K562 (cell line): Measurements from ENCODE around the gene KRT16. TPM values are rescaled to one million over a fixed set of nuclear protein-coding genes. Genes with fewer than 3 reads are reported as not detected.
"Not testable (repeated sequence)": the region's sequence is repeated elsewhere in the genome, so short reads cannot be mapped to it uniquely, and the experiment has no call there.

Experiments used
- ATAC-seq: fragments of 200-7000 bp; cut with Tn5 transposase; 3 replicates; pipeline ENCODE4 v1.9.1; 2020; ENCODE audit warnings: moderate library complexity
- BruUV-seq: library from RNA; stranded (reverse); fragments of 400-500 nt; replicated peaks from 2 replicates; lab custom pipeline; 2021; lab: Mats Ljungman, UMichigan
- CTCF ChIA-PET: fragments of 300-600 bp; formaldehyde crosslinking; extraction: SDS; loops from one replicate; lab custom pipeline; 2021; ENCODE audit warnings: low intra/inter-chr PET ratio; lab: Yijun Ruan, JAX
- POLR2A ChIA-PET: fragments of 300-600, 350-650 bp; sonication (Branson Sonifier 250); formaldehyde crosslinking; extraction: SDS; loops from one replicate; lab custom pipeline; 2021; ENCODE audit warnings: antibody characterized with exemption, inconsistent platforms; lab: Yijun Ruan, JAX
- DNase-seq, 4 experiments: peaks; one replicate each; pipeline versions ENCODE4 v3.0.0 to v3.0.0-alpha.2; 2011 to 2018; ENCODE audit warnings: low spot score in 3 of 4, mixed read lengths in 3 of 4; ENCODE audit errors: extremely low read depth in 1 of 4
- FAIRE-seq: peaks from 2 replicates; lab custom pipeline; 2011; peaks lifted over from hg19 to GRCh38; lab: Jason Lieb, UNC
- H2AFZ ChIP-seq: 2 replicates; pipeline ENCODE4 v1.6.0; 2011; ENCODE audit warnings: low read depth, low read length, control low read depth, inconsistent platforms
- H3K27ac ChIP-seq: fragments of 200-600 bp; 3 replicates; pipeline ENCODE4 v1.8.0; 2011; ENCODE audit warnings: low read depth, mild to moderate bottlenecking, control low read depth, inconsistent platforms, low read length, moderate library complexity, mixed read lengths; ENCODE audit errors: extremely low read depth
- H3K27me3 ChIP-seq, 2 experiments: fragments of 300-600 bp in 1 of 2; 2 replicates in 1 of 2; 3 replicates in 1 of 2; pipeline versions ENCODE4 v1.6.0 to v1.8.0; 2011; ENCODE audit warnings: inconsistent platforms in 2 of 2, low read length in 2 of 2, mild to moderate bottlenecking in 1 of 2, mixed read lengths in 1 of 2, moderate library complexity in 1 of 2; ENCODE audit not compliant: control insufficient read depth in 2 of 2, insufficient read depth in 2 of 2
- H3K36me3 ChIP-seq: fragments of 300-600 bp; 3 replicates; pipeline ENCODE4 v1.8.0; 2011; ENCODE audit warnings: mild to moderate bottlenecking, low read length, inconsistent platforms; ENCODE audit not compliant: control insufficient read depth, insufficient read depth
- H3K4me1 ChIP-seq, 2 experiments: fragments of 200-600 bp in 1 of 2; replicated peaks in 1 of 2; 2 replicates in 1 of 2; 3 replicates in 1 of 2; pipeline versions ENCODE4 v1.5.1 to v1.8.0; 2011; ENCODE audit warnings: inconsistent platforms in 2 of 2, low read length in 2 of 2, mild to moderate bottlenecking in 1 of 2, mixed read lengths in 1 of 2, moderate library complexity in 1 of 2; ENCODE audit not compliant: control insufficient read depth in 2 of 2, insufficient read depth in 2 of 2
- H3K4me2 ChIP-seq: 2 replicates; pipeline ENCODE4 v1.6.1; 2011; ENCODE audit warnings: low read length, control low read depth, inconsistent platforms, mixed read lengths; ENCODE audit not compliant: insufficient read depth
- H3K4me3 ChIP-seq: fragments of 200-600 bp; sonication (generic), shearing (Covaris generic); 2 replicates; pipeline ENCODE4 v1.5.1; 2016; ENCODE audit warnings: control low read depth, inconsistent platforms
- H3K79me2 ChIP-seq: fragments of 200-600 bp; 3 replicates; pipeline ENCODE4 v1.8.0; 2011; ENCODE audit warnings: low read length, inconsistent platforms; ENCODE audit not compliant: control insufficient read depth, insufficient read depth
- H3K9ac ChIP-seq, 2 experiments: 2 replicates each; pipeline versions ENCODE4 v1.6.0 to v1.6.1; 2011; ENCODE audit warnings: low read depth in 2 of 2, low read length in 2 of 2, control low read depth in 1 of 2, inconsistent platforms in 1 of 2, mild to moderate bottlenecking in 1 of 2, mixed read lengths in 1 of 2; ENCODE audit not compliant: insufficient read depth in 1 of 2
- H3K9me1 ChIP-seq: one replicate; pipeline ENCODE4 v1.6.0; 2011; ENCODE audit warnings: inconsistent platforms, mild to moderate bottlenecking, low read length, moderate library complexity; ENCODE audit not compliant: control insufficient read depth, insufficient read depth
- H3K9me3 ChIP-seq: replicated peaks from 2 replicates; pipeline ENCODE4 v1.5.1; 2011; ENCODE audit warnings: low read depth, low read length, inconsistent platforms; ENCODE audit not compliant: control insufficient read depth, insufficient read depth
- H4K20me1 ChIP-seq: replicated peaks from 2 replicates; pipeline ENCODE4 v1.6.1; 2011; ENCODE audit warnings: low read length, inconsistent platforms, mixed read lengths; ENCODE audit not compliant: control insufficient read depth, insufficient read depth
- CTCF ChIP-seq, 3 experiments: IDR thresholded peaks in 2 of 3; conservative IDR thresholded peaks in 1 of 3; 2 replicates each; pipeline ENCODE4 v1.5.1; 2011 to 2012; ENCODE audit warnings: low read length in 3 of 3, mild to moderate bottlenecking in 3 of 3, control low read depth in 2 of 3, improper control_type of control experiment in 1 of 3, inconsistent platforms in 1 of 3, low read depth in 1 of 3, mixed read lengths in 1 of 3, moderate library complexity in 1 of 3; ENCODE audit not compliant: insufficient read depth in 2 of 3
- RAD21 ChIP-seq, 2 experiments: fragments of 250-450 bp in 1 of 2; fragments of 450-650 bp in 1 of 2; sonication (Bioruptor Pico) in 1 of 2; formaldehyde crosslinking in 1 of 2; IDR thresholded peaks in 1 of 2; conservative IDR thresholded peaks in 1 of 2; 2 replicates each; pipeline versions ENCODE4 v1.4.0 to v1.8.0; 2020 to 2022; ENCODE audit warnings: mild to moderate bottlenecking in 2 of 2, moderate library complexity in 1 of 2
- WGBS: fragments of 100-300 bp; shearing (Covaris generic); methylation state at CpG from one replicate; pipeline ENCODE4 v1.1.6; 2016; ENCODE audit warnings: low coverage, mixed read lengths; ENCODE audit not compliant: insufficient coverage; ENCODE audit errors: missing lambda C conversion rate; 5-methylcytosine and 5-hydroxymethylcytosine counted together
- in situ Hi-C: fragments of 300-500 bp; cut with MboI; formaldehyde crosslinking; loops from 4 replicates; pipeline ENCODE4 v1.15.0; 2018; ENCODE audit warnings: inconsistent platforms, mixed read lengths
- intact Hi-C: fragments of 100-400 bp; cut with micrococcal nuclease; formaldehyde crosslinking; loops from 2 replicates; pipeline ENCODE4 v1.14.2; 2022
- polyA plus RNA-seq, 8 experiments: library from polyadenylated mRNA; depleted of rRNA in 4 of 8; stranded (reverse) in 5 of 8; unstranded in 3 of 8; fragments of >200 nt; fragmentation: Nextera tagmentation in 2 of 8; fragmentation: Illumina TruSeq in 1 of 8; extraction: Ambion mirVana in 2 of 8; extraction: Trizol in 1 of 8; gene quantifications; 2 replicates each; pipeline versions ENCODE4 v1.2.1 to v1.2.3, GENCODE V29; 2011 to 2014; ENCODE audit warnings: inconsistent platforms in 1 of 8, missing spikeins in 1 of 8
- total RNA-seq, 7 experiments: library from RNA; depleted of rRNA in 6 of 7; stranded (reverse); fragments of >200 nt in 6 of 7; fragmentation: Illumina TruSeq in 2 of 7; extraction: Trizol in 2 of 7; gene quantifications; 2 replicates each; pipeline versions ENCODE4 v1.2.1 to v1.2.3, GENCODE V29; 2011 to 2021; ENCODE audit warnings: low replicate concordance in 1 of 7

The KRT16 gene
- total and polyA plus RNA-seq, 9 of the 15 experiments (the other 6 are each of a cell fraction or from before 2014, with no cell fraction given): 0.04 TPM; not detected in 8

GRCh38 chr17:41610061-41610517, 2.5 kb downstream of the KRT16 start:
- H2AFZ ChIP-seq, H3K9me3 ChIP-seq, CTCF ChIA-PET, intact Hi-C loops, H3K4me3 ChIP-seq, H3K4me2 ChIP-seq, H3K36me3 ChIP-seq, H3K9ac ChIP-seq, H3K79me2 ChIP-seq, H3K4me1 ChIP-seq, H3K27ac ChIP-seq, H3K9me1 ChIP-seq, BruUV-seq, FAIRE-seq, in situ Hi-C loops, H4K20me1 ChIP-seq: not testable (repeated sequence)
- peaks cover 10 to 49% of the 10 kb centered on the region in 2 experiments for H3K27me3 ChIP-seq
- POLR2A ChIA-PET: interaction anchor here (0.6 to 0.8 kb wide), 3 partner anchors 8 to 102 kb away, joined by 3 to 4 read pairs (median 3); no protein-coding TSS in a partner anchor
- peak; percentile 21 to 37 (median 29); a peak in 4 of 6 replicates for TF ChIP-seq CTCF (IDR thresholded peaks at IDR 0.05 in 2 of 3, conservative IDR thresholded peaks at IDR 0.05 in 1 of 3; ENCODE audit: insufficient read depth in 2 of 3, low read depth in 1 of 3, low read length in 3 of 3)
- TF ChIP-seq RAD21 (CRISPR knock-in tag; conservative IDR thresholded peaks at IDR 0.05 in 1 of 2, IDR thresholded peaks at IDR 0.05 in 1 of 2): peak in 1 of 2 experiments; percentile 22; a peak in 1 of 4 replicates
- ATAC-seq: peak; percentile 61
- WGBS: 0% methylated on average over 10 of the region's 10 CpGs
- DNase-seq: peak in 1 of 4 experiments; percentile 23
